Natural killer cell treated with Interleukin-12 subunit alpha and Interleukin-12 subunit beta and Interleukin-15 and Interleukin-18, amount 100 ng/mL, for 72 hours (primary cell): ENCODE data around the gene PARVA. TPM values are rescaled to one million over a fixed set of nuclear protein-coding genes. Genes with fewer than 3 reads are reported as not detected.
A peak's percentile ranks its signal among the peaks of the same experiment; 100 is the strongest.

Experiments used
- ATAC-seq, 2 donors: fragments of 150-1000 bp; cut with Tn5 transposase in 1 of 2; sonication (Bioruptor Pico), chemical (Tn5 transposase) in 1 of 2; 2 replicates each; pipeline ENCODE4 v1.10.0; 2021
- DNase-seq: peaks from one replicate; pipeline ENCODE4 v3.0.0; 2022; ENCODE audit warnings: low spot score
- H3K27ac Mint-ChIP-seq, 2 donors: 1 replicate in 1 of 2; 2 replicates in 1 of 2; pipeline ENCODE4 v1.8.0; 2022; ENCODE audit warnings: mixed read lengths in 2 of 2, mild to moderate bottlenecking in 1 of 2, moderate library complexity in 1 of 2
- H3K27me3 Mint-ChIP-seq, 2 donors: 1 replicate in 1 of 2; 2 replicates in 1 of 2; pipeline ENCODE4 v1.8.0; 2022; ENCODE audit warnings: mixed read lengths in 2 of 2
- H3K36me3 Mint-ChIP-seq: one replicate; pipeline ENCODE4 v1.8.0; 2022; ENCODE audit warnings: mixed read lengths
- H3K4me1 Mint-ChIP-seq, 2 donors: 1 replicate in 1 of 2; 2 replicates in 1 of 2; pipeline ENCODE4 v1.8.0; 2022; ENCODE audit warnings: low read depth in 2 of 2, mixed read lengths in 2 of 2, mild to moderate bottlenecking in 1 of 2
- H3K4me3 Mint-ChIP-seq: one replicate; pipeline ENCODE4 v1.8.0; 2022; ENCODE audit warnings: mixed read lengths
- H3K9me3 Mint-ChIP-seq: 2 replicates; pipeline ENCODE4 v1.8.0; 2022; ENCODE audit warnings: mixed read lengths
- total RNA-seq, 2 donors: library from RNA; stranded (reverse); gene quantifications; one replicate each; pipeline ENCODE4 v1.2.3, GENCODE V29; 2022

The PARVA gene
- total RNA-seq, 2 donors from 2014 or later = not detected

DNA sequence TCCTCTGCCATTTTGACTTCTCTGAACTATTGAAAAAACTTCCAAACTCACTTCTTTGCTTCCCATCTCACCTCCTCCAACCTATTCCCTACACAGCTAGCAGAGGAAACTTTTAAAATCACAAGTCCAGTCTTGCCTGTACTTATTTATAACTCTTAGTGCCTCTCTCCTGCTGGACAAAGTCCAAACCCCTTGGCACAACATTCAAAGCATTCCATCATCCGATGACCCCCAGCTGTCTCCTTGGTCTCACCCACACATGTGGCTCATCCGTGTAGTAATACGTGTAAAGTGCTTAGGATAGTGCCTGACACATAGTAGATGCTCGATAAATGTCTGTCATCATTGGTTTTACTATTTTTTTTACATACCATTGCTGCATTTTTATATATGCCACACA, 101.4 kb downstream of the PARVA start:
- ATAC-seq (no peak), DNase-seq (no peak)
- H3K27me3 Mint-ChIP-seq = peaks cover 7% of the 10 kb centered on the region in 2 donors
- no peak overlapping the region for H3K4me3 Mint-ChIP-seq
- H3K36me3 Mint-ChIP-seq = no peaks in the 10 kb centered on the region
- no peak overlapping the region for H3K27ac Mint-ChIP-seq
- no peaks in the 10 kb centered on the region for H3K4me1 Mint-ChIP-seq
- no peaks in the 10 kb centered on the region for H3K9me3 Mint-ChIP-seq

DNA sequence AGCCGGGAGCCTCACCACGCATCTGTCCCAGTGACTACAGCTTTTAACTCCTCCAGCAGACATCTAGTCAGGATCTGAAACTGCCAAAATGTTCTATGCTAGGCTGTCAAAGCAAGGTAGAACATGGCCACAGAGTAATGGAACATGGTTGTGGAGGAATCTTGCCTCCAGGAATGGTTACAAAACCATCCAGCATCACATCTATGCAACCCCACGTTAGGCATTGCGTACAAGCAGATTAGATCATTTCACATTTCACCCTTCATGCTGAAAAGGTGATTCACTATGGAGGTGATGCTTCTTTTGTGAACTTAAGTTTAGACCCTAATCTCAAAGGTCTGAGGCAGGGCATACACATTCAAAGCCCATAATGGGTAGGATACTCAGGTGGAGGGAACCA, 103.0 kb downstream of the PARVA start:
- H3K27ac Mint-ChIP-seq = no peak overlapping the region
- no peak for DNase-seq
- peaks cover 7 to 18% of the 10 kb centered on the region in 2 donors for H3K27me3 Mint-ChIP-seq
- no peaks in the 10 kb centered on the region for H3K9me3 Mint-ChIP-seq
- no peak overlapping the region for H3K4me3 Mint-ChIP-seq
- H3K36me3 Mint-ChIP-seq = no peaks in the 10 kb centered on the region
- no peaks in the 10 kb centered on the region for H3K4me1 Mint-ChIP-seq
- no peak for ATAC-seq

DNA sequence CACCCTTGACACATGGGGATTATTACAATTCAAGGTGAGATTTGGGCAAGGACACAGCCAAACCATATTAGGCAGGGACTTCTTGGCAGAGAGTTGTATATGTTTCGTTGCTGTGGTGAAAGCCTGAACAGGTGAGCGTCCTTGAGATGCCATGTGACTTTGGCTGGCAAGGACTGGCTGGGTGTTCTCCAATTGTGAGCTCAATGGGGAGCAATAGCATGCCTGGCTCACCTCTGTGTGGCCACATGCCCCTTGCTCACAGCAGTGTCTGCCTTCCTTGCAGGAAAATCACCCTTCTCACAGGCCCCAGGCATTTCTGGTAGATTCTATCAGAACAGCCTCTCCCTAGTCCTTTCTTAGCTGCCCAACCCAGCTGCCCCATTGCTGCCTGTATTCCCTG, 105.5 kb downstream of the PARVA start:
- no peak for ATAC-seq
- Mint-ChIP-seq H3K9me3 (no peaks in the 10 kb centered on the region), H3K4me3 (no peak overlapping the region), H3K4me1 (no peaks in the 10 kb centered on the region), H3K27me3 (peaks cover 5 to 26% of the 10 kb centered on the region in 2 donors), H3K27ac (no peak overlapping the region), H3K36me3 (no peaks in the 10 kb centered on the region)
- no peak for DNase-seq

DNA sequence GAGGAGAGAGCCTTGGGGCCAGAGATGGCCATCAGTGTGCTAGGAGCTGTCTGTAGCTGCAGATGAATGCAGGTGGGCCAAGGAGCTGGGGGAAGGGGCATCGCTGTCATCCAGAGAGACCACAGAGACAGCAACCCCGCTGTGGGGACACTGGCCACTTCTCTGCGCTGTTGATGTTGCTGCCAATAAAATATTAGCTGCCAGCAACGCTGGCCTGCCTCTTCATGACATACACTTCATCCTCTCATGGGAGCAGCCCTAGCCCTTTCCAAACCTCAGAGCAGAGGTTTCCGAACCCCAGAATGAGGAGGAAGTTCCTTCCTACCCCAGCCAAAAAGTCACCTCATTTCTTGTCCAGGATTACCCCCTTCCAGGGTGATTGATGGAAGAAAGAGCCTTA, 106.2 kb downstream of the PARVA start:
- H3K27me3 Mint-ChIP-seq = peaks cover 3 to 26% of the 10 kb centered on the region in 2 donors
- no peak for DNase-seq
- no peaks in the 10 kb centered on the region for H3K4me1 Mint-ChIP-seq
- H3K27ac Mint-ChIP-seq = no peak overlapping the region
- no peak overlapping the region for H3K4me3 Mint-ChIP-seq
- H3K36me3 Mint-ChIP-seq = peaks cover 2% of the 10 kb centered on the region
- ATAC-seq = no peak
- peaks cover under 1% of the 10 kb centered on the region for H3K9me3 Mint-ChIP-seq

DNA sequence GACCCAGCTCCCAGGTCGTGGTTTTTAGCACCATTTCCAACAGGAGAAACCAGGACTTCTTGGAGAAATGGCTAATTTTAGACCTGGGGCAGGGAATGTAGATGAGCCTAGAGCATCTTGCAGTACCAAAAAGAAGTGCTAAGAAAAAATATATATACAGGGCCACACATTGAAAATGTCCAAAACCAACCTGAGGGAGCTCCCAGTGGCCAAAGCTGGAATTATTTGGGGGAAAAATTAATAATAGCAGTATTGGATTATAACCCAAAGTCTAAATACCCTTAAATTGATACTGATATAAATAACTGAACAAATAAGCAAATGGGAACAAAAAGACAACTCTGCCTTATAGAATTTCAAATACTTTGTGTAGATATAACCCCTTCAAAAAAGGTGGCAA, 108.0 kb downstream of the PARVA start:
- no peaks in the 10 kb centered on the region for H3K4me1 Mint-ChIP-seq
- H3K36me3 Mint-ChIP-seq = peaks cover 12% of the 10 kb centered on the region
- no peak overlapping the region for H3K4me3 Mint-ChIP-seq
- no peak overlapping the region for H3K27ac Mint-ChIP-seq
- no peak for DNase-seq
- ATAC-seq = no peak
- peaks cover 5 to 31% of the 10 kb centered on the region in 2 donors for H3K27me3 Mint-ChIP-seq
- peaks cover 8% of the 10 kb centered on the region for H3K9me3 Mint-ChIP-seq

DNA sequence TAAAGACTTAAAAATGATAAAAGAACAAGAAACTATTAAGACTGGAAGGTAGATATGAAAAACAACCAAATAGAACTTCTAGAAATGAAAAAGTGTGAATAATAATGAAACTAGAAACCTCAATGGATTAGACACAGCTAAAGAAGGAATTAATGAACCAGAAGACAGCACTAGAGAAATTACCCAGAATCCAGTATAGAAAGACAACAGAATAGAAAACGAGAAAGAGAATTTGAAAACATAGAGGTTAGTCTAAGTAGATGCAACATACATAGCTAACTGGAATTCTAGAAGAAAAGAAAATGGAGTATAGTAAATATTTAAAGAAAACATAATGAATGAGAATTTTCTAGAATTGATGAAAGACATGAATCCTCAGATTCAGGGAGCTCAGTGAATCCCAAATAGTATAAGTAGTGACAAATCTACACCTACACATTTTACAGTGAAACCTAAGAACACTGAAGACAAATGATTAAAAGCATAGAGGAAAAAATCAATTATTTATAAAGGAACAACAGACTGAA, 111.9 kb downstream of the PARVA start:
- Mint-ChIP-seq H3K4me3 (no peak overlapping the region), H3K27me3 (peaks cover 5 to 24% of the 10 kb centered on the region in 2 donors), H3K9me3 (peaks cover 8% of the 10 kb centered on the region), H3K36me3 (peaks cover 12% of the 10 kb centered on the region), H3K27ac (no peak overlapping the region), H3K4me1 (no peaks in the 10 kb centered on the region)
- DNase-seq (no peak), ATAC-seq (no peak)

DNA sequence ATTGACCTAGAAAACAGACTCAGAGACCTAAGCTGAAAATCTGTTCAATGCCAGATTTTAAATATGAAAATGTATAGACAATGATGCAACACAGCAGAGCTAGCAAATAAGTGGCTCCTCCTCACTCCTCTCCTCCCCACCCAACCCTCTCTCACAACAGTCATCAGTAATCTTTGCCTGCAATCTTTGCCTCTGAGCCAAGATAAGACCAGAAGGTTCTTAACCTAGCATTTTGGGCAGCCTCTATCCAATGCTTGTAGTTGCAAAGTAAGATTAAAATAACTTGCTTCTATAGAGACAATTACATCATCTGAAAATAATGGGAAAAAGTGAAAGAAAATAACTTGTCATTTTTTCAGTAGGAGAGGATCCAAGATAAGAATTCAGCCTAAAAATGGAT, 117.3 kb downstream of the PARVA start:
- H3K4me3 Mint-ChIP-seq = no peak overlapping the region

DNA sequence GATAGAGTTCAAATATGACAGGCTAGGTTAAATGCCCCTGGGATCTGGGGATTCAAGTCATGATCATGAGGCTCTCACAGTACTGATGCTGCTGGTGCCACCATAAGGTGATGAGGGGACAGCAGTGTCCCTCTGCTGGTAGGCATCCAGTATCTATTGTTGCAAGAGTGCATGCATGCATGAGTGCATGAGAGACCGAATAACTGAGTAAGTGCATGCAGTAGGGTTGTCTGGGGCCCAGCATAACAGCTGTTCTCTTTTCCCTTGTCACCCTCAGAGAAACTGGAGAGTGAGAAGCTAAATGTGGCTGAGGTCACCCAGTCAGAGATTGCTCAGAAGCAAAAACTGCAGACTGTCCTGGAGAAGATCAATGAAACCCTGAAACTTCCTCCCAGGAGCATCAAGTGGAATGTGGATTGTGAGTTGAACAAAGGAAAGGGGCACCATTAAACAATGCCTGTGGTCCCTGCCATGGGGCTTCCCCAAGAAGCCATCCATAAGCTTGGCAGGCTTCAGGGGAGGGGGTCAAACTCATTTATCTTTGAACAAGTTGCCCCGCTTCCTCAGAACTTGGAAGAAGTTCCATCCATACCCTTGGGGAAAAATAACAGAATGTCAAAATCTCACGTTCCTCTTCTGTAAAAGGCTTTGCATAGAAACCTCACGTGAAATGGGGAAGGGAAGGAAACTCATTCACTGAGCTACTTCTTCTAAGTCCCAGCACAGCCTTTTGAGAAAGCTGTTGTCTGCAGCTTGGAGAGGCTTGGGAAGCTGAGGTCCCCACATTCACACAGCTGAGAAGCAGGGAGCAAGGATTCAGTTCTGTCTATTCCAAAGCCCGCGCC, 119.0 kb downstream of the PARVA start:
- Mint-ChIP-seq H3K27me3 (peaks cover 4 to 7% of the 10 kb centered on the region in 2 donors), H3K27ac (no peak overlapping the region), H3K36me3 (no peaks in the 10 kb centered on the region), H3K9me3 (no peaks in the 10 kb centered on the region), H3K4me3 (no peak overlapping the region), H3K4me1 (no peaks in the 10 kb centered on the region)
- DNase-seq (no peak), ATAC-seq (peak in 1 of 2 donors; percentile 52)

More for the DNA sequence above, 117.3 kb downstream of the PARVA start:
- Mint-ChIP-seq H3K4me1 (no peaks in the 10 kb centered on the region), H3K27me3 (peaks cover 4 to 8% of the 10 kb centered on the region in 2 donors), H3K36me3 (peaks cover under 1% of the 10 kb centered on the region), H3K9me3 (no peaks in the 10 kb centered on the region), H3K27ac (no peak overlapping the region)
- DNase-seq = no peak
- ATAC-seq = no peak

DNA sequence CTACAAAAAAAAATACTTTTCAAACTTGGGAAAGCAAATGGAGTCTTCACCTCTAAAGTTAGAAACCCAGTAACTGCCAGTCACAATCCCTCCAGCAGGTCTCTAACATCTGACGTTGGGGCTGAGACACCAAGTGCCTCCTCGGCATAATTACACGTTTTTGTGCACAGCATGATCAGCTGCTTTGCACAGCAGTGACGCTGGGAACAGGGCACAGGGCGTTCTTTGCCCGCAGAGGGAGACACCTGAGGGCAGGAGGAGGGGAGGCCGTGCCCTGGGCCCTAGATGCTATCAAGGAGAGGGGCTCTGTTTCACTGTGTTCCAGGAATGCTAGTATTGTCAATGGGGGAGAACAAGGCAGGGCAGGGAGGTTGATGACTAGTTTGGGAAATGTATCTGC, 120.1 kb downstream of the PARVA start:
- no peaks in the 10 kb centered on the region for H3K36me3 Mint-ChIP-seq
- ATAC-seq (no peak), DNase-seq (no peak)
- H3K4me3 Mint-ChIP-seq = no peak overlapping the region
- no peaks in the 10 kb centered on the region for H3K9me3 Mint-ChIP-seq
- H3K4me1 Mint-ChIP-seq = no peaks in the 10 kb centered on the region
- peaks cover 4 to 7% of the 10 kb centered on the region in 2 donors for H3K27me3 Mint-ChIP-seq
- no peak overlapping the region for H3K27ac Mint-ChIP-seq

DNA sequence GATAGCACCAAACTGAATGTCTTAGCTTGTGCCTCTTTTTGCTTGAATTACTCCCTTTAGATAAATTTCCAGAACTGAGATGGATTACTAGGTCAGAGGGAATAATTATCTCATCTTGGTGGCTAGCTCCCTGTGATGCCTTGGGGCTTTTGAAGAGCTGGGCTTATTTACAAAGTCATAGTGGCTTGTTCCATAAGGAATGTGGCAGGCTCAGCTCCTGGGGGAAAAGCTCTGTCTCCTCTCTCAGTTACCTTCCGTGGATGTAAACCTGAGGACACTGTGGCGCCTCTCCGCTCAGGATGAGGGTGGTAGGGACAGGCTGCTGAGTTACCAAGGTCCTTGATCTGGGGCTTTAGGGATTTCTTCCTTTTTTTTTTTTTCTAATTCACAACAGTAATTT, 121.7 kb downstream of the PARVA start:
- no peak for DNase-seq
- no peaks in the 10 kb centered on the region for H3K36me3 Mint-ChIP-seq
- no peaks in the 10 kb centered on the region for H3K4me1 Mint-ChIP-seq
- no peak overlapping the region for H3K4me3 Mint-ChIP-seq
- H3K27me3 Mint-ChIP-seq = peaks cover 6 to 7% of the 10 kb centered on the region in 2 donors
- no peak for ATAC-seq
- no peak overlapping the region for H3K27ac Mint-ChIP-seq
- no peaks in the 10 kb centered on the region for H3K9me3 Mint-ChIP-seq

DNA sequence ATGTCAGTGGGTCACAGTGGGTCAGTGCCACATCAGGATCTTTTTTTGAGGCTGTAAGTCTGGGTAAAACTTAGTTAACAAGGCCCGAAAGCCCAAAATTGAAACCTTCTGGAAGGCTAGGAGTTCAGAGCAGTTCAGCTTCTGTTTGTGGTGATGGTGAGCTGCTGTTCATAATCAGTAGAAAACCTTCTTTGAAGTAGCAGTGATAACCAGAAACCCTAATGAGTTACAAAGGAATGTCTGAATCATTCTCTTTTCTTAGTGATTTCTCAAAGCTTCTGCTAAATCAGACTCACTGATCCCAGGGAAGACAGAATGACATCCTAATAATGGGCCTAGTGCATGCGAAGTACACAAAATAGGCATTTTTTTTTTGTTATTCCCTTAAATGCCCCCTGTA, 124.7 kb downstream of the PARVA start:
- DNase-seq = no peak
- H3K9me3 Mint-ChIP-seq = no peaks in the 10 kb centered on the region
- ATAC-seq = no peak
- peaks cover under 1 to 6% of the 10 kb centered on the region in 2 donors for H3K27me3 Mint-ChIP-seq
- H3K27ac Mint-ChIP-seq = no peak overlapping the region
- no peaks in the 10 kb centered on the region for H3K36me3 Mint-ChIP-seq
- H3K4me1 Mint-ChIP-seq = no peaks in the 10 kb centered on the region
- H3K4me3 Mint-ChIP-seq = no peak overlapping the region

DNA sequence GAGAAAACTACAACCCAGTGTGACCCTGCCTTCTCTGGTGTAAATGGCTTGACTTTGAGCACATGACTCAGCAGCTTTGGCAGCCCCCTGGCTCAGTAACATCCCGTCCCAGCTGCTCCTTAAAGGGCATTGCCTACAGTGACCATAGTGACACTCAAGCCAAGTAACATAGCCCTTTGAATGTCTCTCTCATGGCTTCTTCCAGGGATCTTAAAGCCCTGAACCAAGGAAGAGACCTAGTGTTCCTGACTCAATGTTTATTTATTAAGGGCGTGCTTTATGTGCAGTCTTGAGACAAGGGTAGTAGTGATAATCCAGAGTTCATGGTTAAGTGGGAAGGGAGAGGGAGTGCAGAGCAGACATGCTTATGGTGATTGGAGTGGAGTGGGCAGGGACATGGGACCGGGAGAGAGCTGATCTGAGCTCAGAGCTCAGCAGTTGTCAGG, 125.7 kb downstream of the PARVA start:
- Mint-ChIP-seq H3K9me3 (no peaks in the 10 kb centered on the region), H3K4me3 (no peak overlapping the region), H3K36me3 (no peaks in the 10 kb centered on the region), H3K27me3 (peaks cover 8 to 11% of the 10 kb centered on the region in 2 donors), H3K4me1 (no peaks in the 10 kb centered on the region), H3K27ac (no peak overlapping the region)
- ATAC-seq = peak in 1 of 2 donors; percentile 50
- DNase-seq = no peak

DNA sequence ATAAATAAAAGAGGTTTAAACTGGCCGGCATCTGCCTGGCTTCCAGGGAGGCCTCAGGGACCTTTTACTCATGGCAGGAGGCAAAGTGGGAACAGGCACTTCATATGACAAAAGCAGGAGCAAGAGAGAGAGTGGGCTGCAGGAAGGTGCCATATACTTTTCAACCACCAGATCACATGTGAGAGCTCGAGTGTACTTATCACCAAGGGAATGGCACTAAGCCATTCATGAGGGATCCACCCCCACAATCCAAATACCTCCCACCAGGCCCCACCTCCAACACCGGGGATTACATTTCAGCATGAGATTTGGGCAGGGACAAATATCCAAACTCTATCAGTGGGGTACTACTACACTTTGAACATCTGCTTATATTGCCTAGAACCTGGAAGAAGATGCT, 126.5 kb downstream of the PARVA start:
- no peak overlapping the region for H3K27ac Mint-ChIP-seq
- peaks cover 8 to 11% of the 10 kb centered on the region in 2 donors for H3K27me3 Mint-ChIP-seq
- DNase-seq (no peak), ATAC-seq (no peak)
- H3K36me3 Mint-ChIP-seq = no peaks in the 10 kb centered on the region
- no peaks in the 10 kb centered on the region for H3K9me3 Mint-ChIP-seq
- no peaks in the 10 kb centered on the region for H3K4me1 Mint-ChIP-seq
- H3K4me3 Mint-ChIP-seq = no peak overlapping the region

DNA sequence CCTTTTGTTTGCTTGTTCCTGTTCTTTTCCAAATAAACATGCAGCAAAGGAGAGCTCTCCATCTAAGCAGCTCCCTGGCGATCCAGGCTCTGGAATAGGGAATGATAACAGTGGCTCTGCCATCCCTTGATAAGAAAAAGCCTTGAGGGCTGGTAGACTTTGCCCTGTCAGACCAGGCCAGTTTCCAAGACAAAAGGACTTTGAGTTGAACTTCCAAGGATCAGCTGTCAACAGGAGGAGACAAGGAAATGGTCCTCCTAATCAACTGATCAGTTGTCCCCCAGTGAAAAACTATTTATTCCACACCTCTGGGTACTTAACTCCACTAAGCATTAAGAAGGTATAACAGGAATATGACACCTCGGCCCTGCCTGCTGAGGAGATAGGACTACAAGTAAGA, 127.8 kb downstream of the PARVA start:
- DNase-seq (no peak), ATAC-seq (no peak)
- H3K36me3 Mint-ChIP-seq = no peaks in the 10 kb centered on the region
- no peaks in the 10 kb centered on the region for H3K9me3 Mint-ChIP-seq
- peaks cover 8 to 12% of the 10 kb centered on the region in 2 donors for H3K27me3 Mint-ChIP-seq
- no peak overlapping the region for H3K4me3 Mint-ChIP-seq
- no peaks in the 10 kb centered on the region for H3K4me1 Mint-ChIP-seq
- no peak overlapping the region for H3K27ac Mint-ChIP-seq
